COLO668 (cell line): ENCODE measurements around the gene FNDC3B.

Source experiments
- DNase-seq: peaks from one replicate; lab custom pipeline; 2025; ENCODE audit not compliant: unreplicated experiment; lab: John Stamatoyannopoulos, UW

The FNDC3B gene

GRCh38 chr3:172184106-172184822, 144.9 kb downstream of the FNDC3B start:
- DNase-seq, result no peak

- DNase-seq, result no peak
These were observed 146.5 kb downstream of the FNDC3B start for GRCh38 chr3:172185907-172186306.

DNA sequence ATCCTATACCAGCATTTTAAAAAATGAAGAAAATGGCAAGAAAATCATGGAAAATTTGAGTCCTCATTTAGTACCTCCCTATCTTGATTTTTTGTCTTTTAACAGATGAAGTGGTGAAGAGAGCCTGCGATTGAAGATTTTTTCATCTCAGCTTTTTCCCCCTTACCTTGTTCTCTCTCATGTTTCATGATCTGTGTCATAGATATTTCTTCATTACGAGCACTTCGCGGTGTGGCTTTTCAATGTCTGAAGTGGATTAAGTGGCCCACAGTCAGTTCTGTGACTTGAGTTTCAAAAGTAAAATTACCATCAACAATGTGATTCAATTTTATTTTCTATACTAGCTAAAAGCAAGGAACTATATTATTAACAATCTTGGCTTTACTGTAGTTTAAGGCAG, 147.2 kb downstream of the FNDC3B start:
- no peak for DNase-seq

DNA sequence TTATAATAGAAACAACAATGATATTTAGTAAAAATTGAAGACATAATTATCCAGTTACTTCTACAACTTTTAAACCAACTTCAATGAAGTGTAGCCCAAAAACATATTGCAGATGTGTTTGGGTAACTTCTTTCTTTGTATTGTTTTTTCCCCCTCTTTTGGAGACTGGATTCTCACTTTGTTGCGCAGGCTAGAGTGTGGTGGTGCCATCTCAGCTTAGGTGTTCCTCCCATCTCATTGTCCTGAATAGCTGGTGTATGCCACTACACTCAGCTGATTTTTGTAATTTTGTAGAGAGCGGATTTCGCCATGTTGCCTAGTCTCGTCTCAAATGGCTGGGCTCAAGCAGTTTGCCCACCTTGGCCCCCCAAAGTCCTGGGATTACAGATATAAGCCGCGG, 148.1 kb downstream of the FNDC3B start:
- no peak for DNase-seq

GRCh38 chr3:172188511-172188910, 149.1 kb downstream of the FNDC3B start:
- no peak for DNase-seq

DNA sequence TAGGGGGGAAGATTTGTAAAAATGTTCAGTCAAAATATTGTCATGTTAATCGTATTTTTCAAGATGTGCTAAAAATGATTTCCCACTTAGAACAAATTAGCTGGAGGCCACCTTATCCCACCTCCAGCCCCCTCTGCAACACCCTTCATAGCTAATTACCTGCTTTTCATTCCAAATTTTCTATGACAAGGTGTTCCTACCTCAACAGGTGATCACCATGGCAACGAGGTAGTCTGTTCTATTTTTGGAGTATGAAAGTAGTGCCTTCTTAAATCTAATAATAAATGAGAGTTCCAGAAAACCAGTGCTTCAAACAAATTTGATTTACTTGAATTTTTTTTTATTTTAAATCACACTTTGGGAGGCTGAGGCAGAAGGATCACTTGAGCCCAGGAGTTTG, 149.8 kb downstream of the FNDC3B start:
- DNase-seq, result no peak

DNA sequence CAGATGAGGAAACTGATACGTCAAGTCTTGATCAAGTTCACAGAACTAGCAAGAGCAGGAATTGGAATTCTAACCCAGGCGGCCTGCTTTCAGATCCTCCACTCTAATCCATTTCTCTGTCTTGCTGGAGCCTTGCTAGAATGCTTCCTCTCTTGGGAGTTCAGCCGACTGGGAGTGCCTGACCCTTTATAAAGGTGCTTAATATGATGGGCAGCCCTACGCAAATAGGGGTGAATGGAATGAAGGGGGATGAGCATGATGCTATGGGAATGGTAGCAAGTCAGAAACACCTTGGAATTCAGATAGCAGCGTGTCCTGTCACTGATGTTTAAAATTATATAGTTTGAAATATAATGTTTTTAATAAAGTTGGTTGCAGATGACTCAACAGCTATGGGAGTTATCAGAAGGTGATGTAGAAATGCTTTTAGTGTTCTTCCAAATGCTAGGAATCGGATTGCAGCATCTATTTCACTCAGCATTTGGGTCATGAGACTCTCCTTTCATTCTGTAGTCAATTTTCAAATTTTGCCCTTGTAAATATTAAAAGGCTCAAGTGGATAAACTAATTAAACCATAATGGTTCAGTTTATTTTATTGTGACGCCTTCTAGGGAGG, 150.7 kb downstream of the FNDC3B start:
- DNase-seq, result no peak

DNA sequence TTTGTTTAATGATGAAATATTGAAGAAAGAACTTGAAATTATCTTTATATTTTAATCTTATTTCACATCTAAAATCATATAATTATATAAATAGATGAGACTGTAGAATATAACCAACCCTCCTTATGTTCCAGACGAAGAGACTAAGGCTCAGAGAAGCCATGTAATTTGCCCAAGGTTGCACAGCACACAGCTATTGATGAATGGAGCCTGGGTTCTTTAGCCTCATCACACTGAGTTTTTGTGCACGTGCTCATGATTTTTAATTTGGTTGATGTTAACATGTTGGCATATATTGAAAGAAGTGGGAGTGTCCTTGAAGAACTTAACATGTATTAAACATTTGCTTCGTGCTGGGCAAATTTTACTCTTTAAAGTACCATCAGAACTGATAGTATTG, 151.6 kb downstream of the FNDC3B start:
- no peak for DNase-seq

GRCh38 chr3:172191629-172192028, 152.3 kb downstream of the FNDC3B start:
- DNase-seq, result no peak

DNA sequence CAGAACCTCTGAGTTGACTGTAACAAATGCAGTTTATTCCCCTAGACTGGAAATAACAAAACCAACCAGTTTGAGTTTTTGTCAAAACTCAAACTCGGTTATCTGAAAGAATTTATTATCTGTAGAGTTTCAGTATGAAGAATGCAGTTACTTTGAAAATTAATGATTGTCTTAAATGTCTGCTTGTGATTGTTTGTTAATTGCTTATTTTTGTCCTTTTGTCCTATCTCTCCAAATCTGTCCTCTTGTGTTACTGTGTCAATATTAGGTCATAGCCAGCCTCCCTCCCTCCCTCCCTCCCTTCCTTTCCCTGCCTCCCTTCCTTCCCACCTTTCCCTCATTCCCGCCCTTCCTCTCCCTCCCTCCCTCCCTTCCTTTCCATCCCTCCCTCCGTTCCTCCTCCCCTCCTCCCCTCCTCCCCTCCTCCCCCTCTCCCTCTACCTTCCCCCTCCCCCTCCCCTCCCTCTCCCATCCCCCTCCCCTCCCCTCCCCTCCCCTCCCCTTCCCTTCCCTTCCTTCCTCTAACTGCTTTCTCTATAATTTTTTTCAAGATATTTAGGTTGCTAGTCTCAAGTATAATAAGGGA, 153.5 kb downstream of the FNDC3B start:
- DNase-seq, result peak; percentile 1

- no peak for DNase-seq
These were observed 154.1 kb downstream of the FNDC3B start for GRCh38 chr3:172193436-172193835.

GRCh38 chr3:172194702-172195406, 155.5 kb downstream of the FNDC3B start:
- DNase-seq, result peak; percentile 25

DNA sequence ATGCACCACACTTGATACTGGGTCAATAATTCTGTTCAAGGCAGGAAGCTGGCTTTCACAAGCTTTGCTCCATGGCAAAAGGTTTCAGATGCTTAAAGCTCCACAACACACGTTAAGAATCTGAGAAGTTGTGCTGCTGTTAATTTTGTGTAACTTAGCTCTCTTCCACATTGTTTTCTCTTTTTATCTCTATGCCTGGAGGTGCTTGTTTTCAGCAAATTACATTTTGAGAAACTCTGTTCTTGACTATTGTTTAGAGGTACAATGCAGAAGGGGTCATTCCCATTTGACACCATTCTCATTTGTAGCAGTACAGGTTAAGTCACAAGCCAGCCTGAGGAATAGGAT, 156.0 kb downstream of the FNDC3B start:
- no peak for DNase-seq

- no peak for DNase-seq
These were observed 158.0 kb downstream of the FNDC3B start for GRCh38 chr3:172197344-172197743.

- no peak for DNase-seq
These were observed 159.1 kb downstream of the FNDC3B start for GRCh38 chr3:172198428-172198827.

GRCh38 chr3:172199850-172200369, 160.5 kb downstream of the FNDC3B start:
- no peak for DNase-seq

- peak; percentile 8 for DNase-seq
These were observed 161.9 kb downstream of the FNDC3B start for GRCh38 chr3:172201136-172201869.

GRCh38 chr3:172201870-172202236, 162.5 kb downstream of the FNDC3B start:
- DNase-seq, result no peak

- DNase-seq, result no peak
These were observed 163.4 kb downstream of the FNDC3B start for GRCh38 chr3:172202797-172203196.

DNA sequence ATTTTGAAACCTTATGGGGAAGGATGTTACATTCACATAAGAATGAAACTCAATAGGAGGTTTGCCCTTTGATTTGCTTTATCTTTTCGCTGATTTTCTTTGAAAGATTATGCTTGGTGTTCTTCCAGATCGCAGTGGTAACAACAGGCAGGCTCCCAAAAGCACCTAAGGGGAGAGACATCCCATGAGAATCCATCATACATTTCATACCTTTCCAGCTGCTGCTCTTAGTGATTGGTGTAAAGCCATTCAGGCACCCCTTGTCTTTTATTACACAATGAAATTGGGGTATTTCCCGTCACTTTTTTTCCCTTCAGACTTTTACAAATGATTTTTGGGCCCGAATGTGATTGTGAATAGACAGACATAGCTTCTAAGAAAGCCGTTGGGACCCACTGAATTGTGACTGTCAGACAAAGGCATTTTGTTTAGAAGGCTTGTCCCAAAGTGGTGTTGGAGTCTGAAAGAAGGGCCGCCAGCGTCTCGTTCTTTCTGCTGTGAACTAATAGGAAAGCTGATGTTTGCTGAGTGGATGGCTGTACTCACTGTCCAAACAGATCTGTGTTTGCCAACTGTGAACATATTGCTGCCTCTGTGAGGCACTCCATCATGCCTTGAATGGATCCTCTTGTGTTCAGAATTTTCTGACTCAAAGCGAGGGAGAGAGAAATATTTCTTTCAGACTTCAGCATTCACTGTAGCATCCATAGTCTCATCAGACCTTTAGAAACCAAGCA, 164.3 kb downstream of the FNDC3B start:
- DNase-seq, result peak; percentile 47
